ENCODE results near the gene CNTNAP2.

The CNTNAP2 gene

DNA sequence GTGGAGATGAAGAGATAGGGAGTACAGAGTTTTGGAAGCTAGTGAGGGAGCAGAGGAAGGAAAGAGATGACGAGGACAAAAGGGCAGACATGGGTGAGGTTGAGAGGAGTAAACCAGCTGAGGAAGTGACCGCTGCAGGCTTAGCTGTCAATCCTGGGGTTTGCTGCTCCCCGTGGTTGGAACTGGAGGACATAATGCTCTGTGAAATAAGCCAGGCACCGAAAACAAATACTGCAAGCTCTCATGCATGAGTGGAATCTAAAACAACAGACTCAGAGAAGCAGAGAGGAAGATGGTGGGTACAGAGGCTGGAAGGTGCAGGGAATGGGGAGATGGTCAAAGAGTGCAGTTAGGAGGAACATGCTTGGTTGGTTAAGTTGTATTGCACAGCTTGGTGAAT lies 1991.8 kb downstream of the CNTNAP2 start:
- TF ChIP-seq, protein P1, sequence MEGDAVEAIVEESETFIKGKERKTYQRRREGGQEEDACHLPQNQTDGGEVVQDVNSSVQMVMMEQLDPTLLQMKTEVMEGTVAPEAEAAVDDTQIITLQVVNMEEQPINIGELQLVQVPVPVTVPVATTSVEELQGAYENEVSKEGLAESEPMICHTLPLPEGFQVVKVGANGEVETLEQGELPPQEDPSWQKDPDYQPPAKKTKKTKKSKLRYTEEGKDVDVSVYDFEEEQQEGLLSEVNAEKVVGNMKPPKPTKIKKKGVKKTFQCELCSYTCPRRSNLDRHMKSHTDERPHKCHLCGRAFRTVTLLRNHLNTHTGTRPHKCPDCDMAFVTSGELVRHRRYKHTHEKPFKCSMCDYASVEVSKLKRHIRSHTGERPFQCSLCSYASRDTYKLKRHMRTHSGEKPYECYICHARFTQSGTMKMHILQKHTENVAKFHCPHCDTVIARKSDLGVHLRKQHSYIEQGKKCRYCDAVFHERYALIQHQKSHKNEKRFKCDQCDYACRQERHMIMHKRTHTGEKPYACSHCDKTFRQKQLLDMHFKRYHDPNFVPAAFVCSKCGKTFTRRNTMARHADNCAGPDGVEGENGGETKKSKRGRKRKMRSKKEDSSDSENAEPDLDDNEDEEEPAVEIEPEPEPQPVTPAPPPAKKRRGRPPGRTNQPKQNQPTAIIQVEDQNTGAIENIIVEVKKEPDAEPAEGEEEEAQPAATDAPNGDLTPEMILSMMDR (conservative IDR thresholded peaks at IDR 0.05; ENCODE audit: low read depth, low read length) = no peak
- no peak for DNase-seq (ENCODE audit: low read depth)
- H3K4me3 ChIP-seq (ENCODE audit: low read depth, low read length) = no peak overlapping the region

DNA sequence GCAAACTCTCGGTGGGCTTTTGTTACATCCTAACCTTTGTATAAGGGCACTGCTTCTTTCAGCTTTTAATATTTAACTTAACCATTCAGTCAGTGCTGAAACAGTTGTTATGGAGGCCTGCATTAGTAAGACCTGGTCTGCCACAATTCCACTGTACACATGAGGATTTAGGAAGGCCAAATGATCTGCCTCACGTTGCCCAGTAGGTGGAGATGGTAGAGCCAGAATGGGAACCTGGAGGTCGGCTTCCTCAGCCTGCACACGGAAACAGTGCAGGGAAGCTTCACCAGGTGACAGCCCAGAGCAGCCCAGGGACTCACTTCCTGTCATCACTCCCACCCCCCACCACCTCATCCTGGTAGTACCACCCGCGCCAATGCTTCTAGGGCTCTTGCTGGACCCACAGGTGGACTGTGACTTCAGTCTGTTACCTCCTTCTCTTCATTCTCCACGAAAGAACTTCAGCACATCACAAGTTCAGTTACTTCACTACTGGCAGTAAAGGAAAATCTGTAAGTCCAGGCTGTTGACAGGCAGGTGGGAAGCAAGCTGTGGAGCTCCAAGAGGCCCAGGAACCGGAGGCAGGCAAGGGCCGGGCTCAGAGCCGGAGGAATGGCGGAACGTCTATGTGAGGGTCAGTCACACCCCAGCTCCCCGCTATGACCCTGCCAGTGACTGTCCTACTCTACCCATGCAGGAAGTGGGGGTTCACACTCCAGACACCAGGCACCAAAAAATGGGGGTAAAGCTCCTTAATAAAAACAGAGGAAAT lies 1993.7 kb downstream of the CNTNAP2 start:
- DNase-seq (ENCODE audit: low read depth) = no peak
- TF ChIP-seq, protein P1 (conservative IDR thresholded peaks at IDR 0.05; ENCODE audit: low read depth, low read length) = no peak
- no peak overlapping the region for H3K4me3 ChIP-seq (ENCODE audit: low read depth, low read length)

DNA sequence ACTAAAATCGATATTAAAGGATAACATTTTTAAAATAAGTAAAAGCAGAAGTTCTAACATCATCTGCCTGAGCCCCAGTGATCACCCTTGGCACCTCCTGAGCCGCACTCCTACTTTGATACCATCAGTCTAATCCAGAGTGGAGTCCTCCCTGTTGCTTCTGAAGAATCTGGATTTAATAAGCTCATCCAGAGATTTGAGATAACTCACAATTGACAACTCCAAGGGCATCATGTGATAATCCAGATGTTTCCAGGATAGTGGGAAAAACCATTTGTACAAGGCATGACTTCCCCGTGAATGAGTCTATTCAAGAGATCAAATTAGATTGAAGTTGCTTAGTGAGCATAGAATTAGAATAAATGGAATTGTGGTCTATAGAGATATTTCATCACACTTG lies 1998.2 kb downstream of the CNTNAP2 start:
- DNase-seq (ENCODE audit: low read depth) = no peak
- TF ChIP-seq, protein P1 (conservative IDR thresholded peaks at IDR 0.05; ENCODE audit: low read depth, low read length) = no peak
- no peak overlapping the region for H3K4me3 ChIP-seq (ENCODE audit: low read depth, low read length)

DNA sequence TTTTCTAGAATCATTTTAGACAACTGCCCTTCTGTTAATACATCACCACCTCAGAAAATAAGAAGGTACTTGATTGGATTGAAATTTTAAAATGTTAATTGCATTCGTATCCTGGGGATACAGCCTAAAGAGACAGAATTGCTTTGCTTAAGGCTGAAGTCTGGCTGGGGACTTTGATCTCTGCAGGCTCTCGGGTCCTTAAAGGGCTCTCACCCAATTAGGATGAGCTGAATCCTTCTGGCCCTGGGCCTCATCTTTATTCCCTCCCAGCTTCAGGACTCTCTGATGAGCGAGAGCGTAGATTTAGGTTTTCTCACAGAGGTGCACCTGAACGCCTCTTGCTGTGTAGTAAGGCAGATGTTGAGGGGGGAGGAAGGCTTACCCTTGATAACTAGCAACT lies 1998.7 kb downstream of the CNTNAP2 start:
- H3K4me3 ChIP-seq (ENCODE audit: low read depth, low read length) = no peak overlapping the region
- TF ChIP-seq, protein P1 (conservative IDR thresholded peaks at IDR 0.05; ENCODE audit: low read depth, low read length) = no peak
- no peak for DNase-seq (ENCODE audit: low read depth)

DNA sequence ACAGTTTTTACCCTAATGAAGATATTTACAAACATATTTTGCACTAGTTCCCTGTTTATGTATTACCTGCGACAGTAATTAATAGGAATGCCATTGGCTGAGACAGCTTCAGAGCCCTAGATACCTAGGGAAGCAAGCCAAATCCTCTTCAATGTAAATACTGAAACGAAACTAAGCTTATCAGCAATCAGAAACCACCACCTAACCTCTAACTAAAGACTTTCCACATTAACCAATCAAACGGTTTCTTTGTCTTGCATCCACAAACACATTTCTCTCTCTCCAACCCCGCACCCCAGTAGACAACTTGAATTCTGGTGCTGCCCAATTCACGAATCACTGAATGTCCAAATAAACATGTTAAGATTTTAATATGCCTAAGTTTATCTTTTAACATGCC lies 1999.6 kb downstream of the CNTNAP2 start:
- no peak overlapping the region for H3K4me3 ChIP-seq (ENCODE audit: low read depth, low read length)
- DNase-seq (ENCODE audit: low read depth) = no peak
- TF ChIP-seq, protein P1 (conservative IDR thresholded peaks at IDR 0.05; ENCODE audit: low read depth, low read length) = no peak

DNA sequence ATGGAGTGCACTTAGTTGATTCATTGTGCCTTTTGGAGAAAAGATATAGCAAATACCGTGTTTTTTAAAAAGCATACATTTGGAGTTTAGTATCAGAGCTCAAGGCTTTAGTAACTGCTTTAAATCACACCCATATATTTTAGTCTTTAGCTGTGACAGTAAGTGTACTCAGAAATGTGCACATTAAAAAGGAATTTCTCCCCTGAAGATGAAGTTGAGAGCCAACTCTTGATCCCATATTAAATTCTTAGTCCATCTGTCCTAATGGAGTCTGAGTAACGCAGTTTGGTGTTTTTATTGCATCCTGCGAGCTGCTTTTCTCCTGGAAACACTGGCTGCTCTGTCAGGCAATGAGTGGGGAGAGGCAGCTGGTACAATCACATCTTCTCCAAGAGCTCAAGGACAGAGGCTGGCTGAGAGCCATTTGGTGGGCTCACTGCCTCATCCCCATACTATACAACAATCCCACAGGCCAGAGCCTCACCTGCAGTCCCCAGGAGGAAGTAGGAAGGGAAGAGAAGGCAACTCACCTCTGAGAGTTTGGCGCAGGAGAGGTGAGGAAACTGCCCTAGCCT lies 2000.3 kb downstream of the CNTNAP2 start:
- TF ChIP-seq, protein P1 (conservative IDR thresholded peaks at IDR 0.05; ENCODE audit: low read depth, low read length) = no peak
- H3K4me3 ChIP-seq (ENCODE audit: low read depth, low read length) = no peak overlapping the region
- DNase-seq (ENCODE audit: low read depth) = no peak

DNA sequence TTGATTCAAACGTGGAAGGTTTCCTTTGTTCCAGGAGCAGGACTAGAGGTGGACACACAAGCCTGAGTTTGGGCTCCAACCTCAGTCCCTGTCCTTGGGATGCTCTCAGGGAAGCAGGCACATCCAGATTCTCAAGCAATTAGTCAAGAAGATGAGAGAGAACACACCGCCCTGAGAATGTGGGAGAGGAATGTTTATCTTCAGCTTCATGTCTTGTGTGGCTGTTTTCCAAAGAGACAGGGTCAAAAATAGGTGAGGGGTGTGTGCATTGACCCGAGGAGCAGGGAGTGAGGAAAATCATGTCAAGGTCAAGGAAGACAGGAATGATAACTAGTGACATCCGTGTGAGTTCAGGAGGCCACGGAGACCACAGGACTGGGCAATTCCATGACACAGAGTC lies 2001.8 kb downstream of the CNTNAP2 start:
- H3K4me3 ChIP-seq (ENCODE audit: low read depth, low read length) = no peak overlapping the region
- DNase-seq (ENCODE audit: low read depth) = no peak
- TF ChIP-seq, protein P1 (conservative IDR thresholded peaks at IDR 0.05; ENCODE audit: low read depth, low read length) = no peak

Measured in choroid plexus epithelial cell (primary cell).